Liver (tissue), 9 donors: ENCODE results near the gene GGA2. TPM values are rescaled to one million over a fixed set of nuclear protein-coding genes. Genes with fewer than 3 reads are reported as not detected.

Experiments used
- DNase-seq: peaks from one replicate; pipeline ENCODE4 v3.0.0-alpha.2; 2017; ENCODE audit warnings: low spot score
- H3K27ac ChIP-seq, 2 donors: one replicate each; pipeline ENCODE4 v1.7.0; 2013; ENCODE audit warnings: inconsistent platforms in 2 of 2, low read length in 2 of 2, control low read depth in 1 of 2, low read depth in 1 of 2, mild to moderate bottlenecking in 1 of 2
- H3K27me3 ChIP-seq, 4 donors: one replicate each; pipeline versions ENCODE4 v1.6.1 to v1.7.0; 2013; ENCODE audit warnings: low read length in 3 of 4, inconsistent platforms in 1 of 4, mild to moderate bottlenecking in 1 of 4, moderate library complexity in 1 of 4; ENCODE audit not compliant: control insufficient read depth in 4 of 4, insufficient read depth in 4 of 4
- H3K36me3 ChIP-seq, 4 donors: one replicate each; pipeline versions ENCODE4 v1.6.1 to v1.7.0; 2013; ENCODE audit warnings: low read length in 3 of 4, mild to moderate bottlenecking in 3 of 4, low read depth in 1 of 4, moderate library complexity in 1 of 4; ENCODE audit not compliant: control insufficient read depth in 4 of 4, insufficient read depth in 3 of 4
- H3K4me1 ChIP-seq, 4 donors: one replicate each; pipeline versions ENCODE4 v1.6.1 to v1.7.0; 2013; ENCODE audit warnings: low read length in 3 of 4, mild to moderate bottlenecking in 3 of 4, moderate library complexity in 1 of 4; ENCODE audit not compliant: control insufficient read depth in 4 of 4, insufficient read depth in 4 of 4
- H3K4me3 ChIP-seq, 3 donors: one replicate each; pipeline versions ENCODE4 v1.6.1 to v1.7.0; 2013; ENCODE audit warnings: low read length in 3 of 3, control low read depth in 1 of 3, low read depth in 1 of 3, mild to moderate bottlenecking in 1 of 3
- H3K9ac ChIP-seq, 2 donors: one replicate each; pipeline ENCODE4 v1.7.0; 2013; ENCODE audit warnings: low read length in 2 of 2, mild to moderate bottlenecking in 2 of 2, moderate library complexity in 2 of 2, control low read depth in 1 of 2, low read depth in 1 of 2
- H3K9me3 ChIP-seq, 4 donors: one replicate each; pipeline versions ENCODE4 v1.6.1 to v1.7.0; 2013; ENCODE audit warnings: low read length in 3 of 4; ENCODE audit not compliant: control insufficient read depth in 4 of 4
- EGR1 ChIP-seq, 2 donors: IDR thresholded peaks; 2 replicates each; pipeline ENCODE4 v1.6.1; 2016 to 2018; ENCODE audit warnings: antibody characterized with exemption in 2 of 2, low read depth in 2 of 2
- FOXA1 ChIP-seq: IDR thresholded peaks from 2 replicates; pipeline ENCODE4 v1.6.1; 2016; ENCODE audit warnings: antibody characterized with exemption
- FOXA2 ChIP-seq: IDR thresholded peaks from 2 replicates; pipeline ENCODE4 v1.6.1; 2016; ENCODE audit warnings: antibody characterized with exemption
- GABPA ChIP-seq, 2 donors: IDR thresholded peaks in 1 of 2; conservative IDR thresholded peaks in 1 of 2; 2 replicates each; pipeline ENCODE4 v1.6.1; 2016; ENCODE audit warnings: antibody characterized with exemption in 2 of 2, mild to moderate bottlenecking in 1 of 2, moderate library complexity in 1 of 2
- HNF4A ChIP-seq, 2 donors: conservative IDR thresholded peaks; 2 replicates each; pipeline ENCODE4 v1.6.1; 2016; ENCODE audit warnings: antibody characterized with exemption in 2 of 2, mild to moderate bottlenecking in 2 of 2
- HNF4G ChIP-seq: IDR thresholded peaks from 2 replicates; pipeline ENCODE4 v1.6.1; 2016; ENCODE audit warnings: antibody characterized with exemption
- JUND ChIP-seq, 2 donors: IDR thresholded peaks; 2 replicates each; pipeline ENCODE4 v1.6.1; 2016; ENCODE audit warnings: antibody characterized with exemption in 2 of 2
- NR2F2 ChIP-seq: IDR thresholded peaks from 2 replicates; pipeline ENCODE4 v1.6.1; 2016; ENCODE audit warnings: antibody characterized with exemption
- RAD21 ChIP-seq, 2 donors: IDR thresholded peaks; 2 replicates each; pipeline ENCODE4 v1.6.1; 2016; ENCODE audit warnings: antibody characterized with exemption in 2 of 2, mild to moderate bottlenecking in 2 of 2
- RXRA ChIP-seq, 2 donors: IDR thresholded peaks; 2 replicates each; pipeline ENCODE4 v1.6.1; 2017 to 2018; ENCODE audit warnings: antibody characterized with exemption in 2 of 2, mild to moderate bottlenecking in 1 of 2
- SP1 ChIP-seq: IDR thresholded peaks from 2 replicates; pipeline ENCODE4 v1.6.1; 2018; ENCODE audit warnings: antibody characterized with exemption, mild to moderate bottlenecking
- TAF1 ChIP-seq: conservative IDR thresholded peaks from 2 replicates; pipeline ENCODE4 v1.6.1; 2016; ENCODE audit warnings: antibody characterized with exemption, mild to moderate bottlenecking
- YY1 ChIP-seq: IDR thresholded peaks from 2 replicates; pipeline ENCODE4 v1.6.1; 2016; ENCODE audit warnings: antibody characterized with exemption, mild to moderate bottlenecking
- WGBS: extraction: QIAGEN DNeasy Blood & Tissue Kit; methylation state at CpG from one replicate; pipeline ENCODE4 v1.1.7; 2013; 5-methylcytosine and 5-hydroxymethylcytosine counted together
- polyA plus RNA-seq, 2 donors: library from polyadenylated mRNA; stranded (reverse) in 1 of 2; unstranded in 1 of 2; fragments of 200-250 nt in 1 of 2; fragments of >200 nt in 1 of 2; fragmentation: Nextera tagmentation in 1 of 2; extraction: Ambion mirVana in 1 of 2; gene quantifications; one replicate each; pipeline versions ENCODE4 v1.2.1 to v1.2.3, GENCODE V29; 2013 to 2015
- total RNA-seq, 2 donors: library from RNA; depleted of rRNA; stranded (reverse); fragments of >200 nt; gene quantifications; one replicate each; pipeline ENCODE4 v1.2.3, GENCODE V29; 2014
- TF ChIP-seq, protein P1 (sequence below): IDR thresholded peaks from 2 replicates; pipeline ENCODE4 v1.6.1; 2016; ENCODE audit warnings: antibody characterized with exemption
- TF ChIP-seq, protein P2 (sequence below): IDR thresholded peaks from 2 replicates; pipeline ENCODE4 v1.6.1; 2016; ENCODE audit warnings: antibody characterized with exemption, mild to moderate bottlenecking
- TF ChIP-seq, protein P3 (sequence below): IDR thresholded peaks from 2 replicates; pipeline ENCODE4 v1.6.1; 2016; ENCODE audit warnings: antibody characterized with exemption
- donor health status: healthy.
- donor health status: healthy.
- donor health status: healthy.
- donor health status: healthy.
- donor health status: healthy.

GGA2 gene
- total and polyA plus RNA-seq, 4 donors: 8.4 to 23.9 (median 16.0) TPM

DNA sequence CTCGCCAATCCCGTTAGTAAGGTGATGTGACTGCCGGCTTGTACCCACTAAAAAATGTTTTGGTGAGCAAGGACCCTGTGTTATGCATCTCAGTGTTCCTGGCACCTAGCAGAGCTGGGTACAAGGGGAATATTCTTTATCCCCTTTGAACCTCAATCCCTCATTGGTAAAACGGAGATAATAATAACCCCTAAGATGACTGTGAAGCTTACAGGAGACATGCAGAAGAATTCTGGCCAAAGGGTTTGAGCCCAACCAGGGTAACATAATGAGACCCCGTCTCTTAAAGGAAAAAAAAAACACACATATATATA, 896 bp downstream of the GGA2 start:
- TF ChIP-seq FOXA2 (no peak), HNF4A (conservative IDR thresholded peaks at IDR 0.05) (no peak), GABPA (IDR thresholded peaks at IDR 0.05 in 1 of 2, conservative IDR thresholded peaks at IDR 0.05 in 1 of 2) (no peak), JUND (IDR thresholded peaks at IDR 0.05) (no peak)
- TF ChIP-seq, protein P1, sequence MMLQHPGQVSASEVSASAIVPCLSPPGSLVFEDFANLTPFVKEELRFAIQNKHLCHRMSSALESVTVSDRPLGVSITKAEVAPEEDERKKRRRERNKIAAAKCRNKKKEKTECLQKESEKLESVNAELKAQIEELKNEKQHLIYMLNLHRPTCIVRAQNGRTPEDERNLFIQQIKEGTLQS: no peak
- WGBS: 16% methylated on average over 5 of the region's 5 CpGs
- Histone ChIP-seq H3K9ac (peak overlapping the region; percentile 43 to 81), H3K27ac (no peak overlapping the region), H3K4me1 (peaks cover 9 to 19% (median 13%) of the 10 kb centered on the region in 4 donors), H3K27me3 (no peaks in the 10 kb centered on the region), H3K9me3 (no peaks in the 10 kb centered on the region), H3K4me3 (peak overlapping the region; percentile 68 to 87 (median 77)), H3K36me3 (peaks cover 0 to 2% (median 0%) of the 10 kb centered on the region in 4 donors)
- DNase-seq: no peak

DNA sequence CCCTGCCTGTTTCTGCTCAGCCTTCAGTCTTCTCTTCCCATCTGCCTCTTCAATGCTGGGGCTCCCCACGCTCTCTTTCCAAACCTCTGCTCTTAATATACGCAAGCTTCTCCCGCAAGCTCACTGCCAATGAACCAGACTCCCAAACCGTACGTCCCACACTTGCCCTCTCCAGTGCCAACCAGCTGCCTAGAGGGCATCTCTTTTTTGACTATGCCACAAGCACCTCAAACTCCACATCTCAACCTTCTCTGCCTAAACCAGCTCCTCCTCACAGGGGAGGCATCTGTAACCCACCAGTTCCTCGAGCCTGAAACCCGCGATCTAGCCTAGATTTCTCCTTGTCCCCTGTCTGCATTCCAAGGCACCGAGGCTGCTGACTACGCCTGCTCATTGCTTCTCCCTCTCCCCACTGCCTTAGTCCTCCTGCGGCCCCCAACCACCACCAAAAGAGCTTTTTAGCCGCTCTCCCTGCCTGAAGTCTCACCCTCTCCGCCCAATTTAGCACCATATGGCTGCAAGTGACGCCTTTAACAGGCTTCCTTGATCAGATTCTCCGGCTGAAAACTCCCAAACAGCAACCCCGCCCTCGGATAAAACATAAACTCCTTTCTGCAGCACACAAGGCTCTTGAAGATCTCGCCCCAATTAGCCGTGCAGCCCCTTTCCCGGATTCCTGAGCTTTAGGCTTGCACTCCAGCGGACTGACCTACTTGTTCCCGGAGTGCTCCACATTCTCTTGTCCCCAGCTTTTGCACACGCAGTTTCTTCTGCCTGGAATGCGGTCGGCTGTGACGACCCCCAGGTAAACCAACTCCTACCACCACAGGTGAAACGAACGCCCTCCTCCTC, 1.5 kb downstream of the GGA2 start:
- Histone ChIP-seq H3K9me3 (no peaks in the 10 kb centered on the region), H3K27me3 (no peaks in the 10 kb centered on the region), H3K36me3 (peaks cover 0 to 2% (median 0%) of the 10 kb centered on the region in 4 donors), H3K4me1 (peaks cover 9 to 19% (median 13%) of the 10 kb centered on the region in 4 donors), H3K9ac (peak overlapping the region; percentile 43 to 81), H3K4me3 (peak overlapping the region; percentile 68 to 87 (median 77)), H3K27ac (no peak overlapping the region)
- TF ChIP-seq EGR1 (IDR thresholded peaks at IDR 0.05; ENCODE audit: low read depth in 2 of 2) (no peak), TAF1 (no peak), JUND (IDR thresholded peaks at IDR 0.05) (no peak), FOXA1 (no peak), HNF4G (no peak), SP1 (no peak), RXRA (IDR thresholded peaks at IDR 0.05) (no peak), FOXA2 (no peak), NR2F2 (no peak), YY1 (no peak), GABPA (IDR thresholded peaks at IDR 0.05 in 1 of 2, conservative IDR thresholded peaks at IDR 0.05 in 1 of 2) (no peak), RAD21 (IDR thresholded peaks at IDR 0.05) (no peak)
- TF ChIP-seq, protein P2, sequence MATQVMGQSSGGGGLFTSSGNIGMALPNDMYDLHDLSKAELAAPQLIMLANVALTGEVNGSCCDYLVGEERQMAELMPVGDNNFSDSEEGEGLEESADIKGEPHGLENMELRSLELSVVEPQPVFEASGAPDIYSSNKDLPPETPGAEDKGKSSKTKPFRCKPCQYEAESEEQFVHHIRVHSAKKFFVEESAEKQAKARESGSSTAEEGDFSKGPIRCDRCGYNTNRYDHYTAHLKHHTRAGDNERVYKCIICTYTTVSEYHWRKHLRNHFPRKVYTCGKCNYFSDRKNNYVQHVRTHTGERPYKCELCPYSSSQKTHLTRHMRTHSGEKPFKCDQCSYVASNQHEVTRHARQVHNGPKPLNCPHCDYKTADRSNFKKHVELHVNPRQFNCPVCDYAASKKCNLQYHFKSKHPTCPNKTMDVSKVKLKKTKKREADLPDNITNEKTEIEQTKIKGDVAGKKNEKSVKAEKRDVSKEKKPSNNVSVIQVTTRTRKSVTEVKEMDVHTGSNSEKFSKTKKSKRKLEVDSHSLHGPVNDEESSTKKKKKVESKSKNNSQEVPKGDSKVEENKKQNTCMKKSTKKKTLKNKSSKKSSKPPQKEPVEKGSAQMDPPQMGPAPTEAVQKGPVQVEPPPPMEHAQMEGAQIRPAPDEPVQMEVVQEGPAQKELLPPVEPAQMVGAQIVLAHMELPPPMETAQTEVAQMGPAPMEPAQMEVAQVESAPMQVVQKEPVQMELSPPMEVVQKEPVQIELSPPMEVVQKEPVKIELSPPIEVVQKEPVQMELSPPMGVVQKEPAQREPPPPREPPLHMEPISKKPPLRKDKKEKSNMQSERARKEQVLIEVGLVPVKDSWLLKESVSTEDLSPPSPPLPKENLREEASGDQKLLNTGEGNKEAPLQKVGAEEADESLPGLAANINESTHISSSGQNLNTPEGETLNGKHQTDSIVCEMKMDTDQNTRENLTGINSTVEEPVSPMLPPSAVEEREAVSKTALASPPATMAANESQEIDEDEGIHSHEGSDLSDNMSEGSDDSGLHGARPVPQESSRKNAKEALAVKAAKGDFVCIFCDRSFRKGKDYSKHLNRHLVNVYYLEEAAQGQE: no peak
- TF ChIP-seq, protein P1: no peak
- TF ChIP-seq, protein P3, sequence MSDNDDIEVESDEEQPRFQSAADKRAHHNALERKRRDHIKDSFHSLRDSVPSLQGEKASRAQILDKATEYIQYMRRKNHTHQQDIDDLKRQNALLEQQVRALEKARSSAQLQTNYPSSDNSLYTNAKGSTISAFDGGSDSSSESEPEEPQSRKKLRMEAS: no peak
- DNase-seq: peak; percentile 44
- WGBS: 47% methylated on average over 28 of the region's 28 CpGs
